ENCODE measurements around the gene EIF2B4. TPM values are rescaled to one million over a fixed set of nuclear protein-coding genes. Genes with fewer than 3 reads are reported as not detected.

EIF2B4 gene
- total and polyA plus RNA-seq, 2 of the 8 experiments (the other 6 are each of a cell fraction or from before 2014, with no cell fraction given), result 60.0 to 63.2 TPM

- TF ChIP-seq TAF7 (optimal IDR thresholded peaks at IDR 0.05; ENCODE audit: borderline replicate concordance, low read depth, low read length) (no peak), TEAD4 (IDR thresholded peaks at IDR 0.05; ENCODE audit: low read depth, low read length) (0 out of 2 replicates have a peak, but pooled peaks have one; percentile 1), RAD21 (IDR thresholded peaks at IDR 0.05 in 1 of 2, conservative IDR thresholded peaks at IDR 0.05 in 1 of 2; ENCODE audit: low read depth in 2 of 2, low read length in 2 of 2) (no peak), NRF1 (IDR thresholded peaks at IDR 0.05; ENCODE audit: low read depth, low read length) (no peak), ATF3 (IDR thresholded peaks at IDR 0.05; ENCODE audit: insufficient read depth, low read depth, low read length) (no peak)
Measured at GRCh38 chr2:27369471-27370025, 590 bp downstream of the EIF2B4 start (continued).
